T-helper 22 cell (primary cell): ENCODE measurements around the gene ASAP2.
A peak's percentile ranks its signal among the peaks of the same experiment; 100 is the strongest.

Experiments
- DNase-seq: peaks from one replicate; pipeline ENCODE4 v3.0.0-alpha.2; 2020; ENCODE audit warnings: low read depth

ASAP2 gene

GRCh38 chr2:9403924-9404323, 197.3 kb downstream of the ASAP2 start:
- DNase-seq = no peak

- DNase-seq = no peak
Measured at GRCh38 chr2:9404451-9404850, 197.8 kb downstream of the ASAP2 start.

- no peak for DNase-seq
Measured at GRCh38 chr2:9405636-9406035, 199.0 kb downstream of the ASAP2 start.

- no peak for DNase-seq
Measured at GRCh38 chr2:9406529-9407362, 200.1 kb downstream of the ASAP2 start.

- no peak for DNase-seq
Measured at GRCh38 chr2:9407363-9407811, 200.8 kb downstream of the ASAP2 start.

GRCh38 chr2:9408641-9409151, 202.1 kb downstream of the ASAP2 start:
- DNase-seq = no peak

- DNase-seq = no peak
Measured at GRCh38 chr2:9410108-9410507, 203.5 kb downstream of the ASAP2 start.

- no peak for DNase-seq
Measured at GRCh38 chr2:9412781-9413180, 206.2 kb downstream of the ASAP2 start.

GRCh38 chr2:9415516-9416169, 209.0 kb downstream of the ASAP2 start:
- no peak for DNase-seq

GRCh38 chr2:9416267-9416961, 209.8 kb downstream of the ASAP2 start:
- DNase-seq = no peak

- DNase-seq = no peak
Measured at GRCh38 chr2:9416962-9417316, 210.3 kb downstream of the ASAP2 start.

- DNase-seq = no peak
Measured at GRCh38 chr2:9417725-9418124, 211.1 kb downstream of the ASAP2 start.

GRCh38 chr2:9418746-9419145, 212.1 kb downstream of the ASAP2 start:
- DNase-seq = no peak

- DNase-seq = no peak
Measured at GRCh38 chr2:9419541-9419940, 212.9 kb downstream of the ASAP2 start.

- no peak for DNase-seq
Measured at GRCh38 chr2:9420495-9420894, 213.9 kb downstream of the ASAP2 start.

GRCh38 chr2:9422321-9423099, 215.9 kb downstream of the ASAP2 start:
- DNase-seq = peak; percentile 13

- DNase-seq = peak; percentile 92
Measured at GRCh38 chr2:9423100-9423921, 216.7 kb downstream of the ASAP2 start, which contains the start of the genes CPSF3 and ITGB1BP1. Gene CPSF3 (plus strand): TSS chr2:9423654. CDS start chr2:9423774, 120 bp downstream. Gene ITGB1BP1 (minus strand): TSS chr2:9423528. CDS start chr2:9418697, 4,831 bp downstream.

- DNase-seq = no peak
Measured at GRCh38 chr2:9423922-9424272, 217.3 kb downstream of the ASAP2 start.

- no peak for DNase-seq
Measured at GRCh38 chr2:9424447-9425164, 218.0 kb downstream of the ASAP2 start.

GRCh38 chr2:9428965-9429577, 222.5 kb downstream of the ASAP2 start:
- no peak for DNase-seq
